GM12878 (cell line): ENCODE measurements around the gene SEMA3B. TPM values are rescaled to one million over a fixed set of nuclear protein-coding genes. Genes with fewer than 3 reads are reported as not detected.

Experiments used
- BACH1 ChIP-seq: fragments of 450-650 bp; IDR thresholded peaks from 2 replicates; pipeline ENCODE4 v1.6.1; 2017; ENCODE audit warnings: mild to moderate bottlenecking, borderline replicate concordance
- EP300 ChIP-seq, 2 experiments: fragments of 150-350 bp in 1 of 2; IDR thresholded peaks; 2 replicates each; pipeline ENCODE4 v1.6.1; 2011 to 2012; ENCODE audit warnings: low read depth in 2 of 2, low read length in 2 of 2, borderline replicate concordance in 1 of 2, improper control_type of control experiment in 1 of 2, inconsistent platforms in 1 of 2; ENCODE audit not compliant: control insufficient read depth in 1 of 2
- FOXK2 ChIP-seq: fragments of 450-650 bp; IDR thresholded peaks from 2 replicates; pipeline ENCODE4 v1.6.1; 2017; ENCODE audit warnings: mild to moderate bottlenecking, moderate library complexity
- GABPA ChIP-seq: IDR thresholded peaks from 2 replicates; pipeline ENCODE4 v1.6.1; 2014; ENCODE audit warnings: antibody characterized with exemption, low read depth, mild to moderate bottlenecking, inconsistent platforms
- HDGF ChIP-seq: fragments of 450-650 bp; IDR thresholded peaks from 2 replicates; pipeline ENCODE4 v1.6.1; 2016; ENCODE audit warnings: antibody characterized with exemption
- KLF5 ChIP-seq: fragments of 450-650 bp; IDR thresholded peaks from 2 replicates; pipeline ENCODE4 v1.6.1; 2014; ENCODE audit warnings: mild to moderate bottlenecking; ENCODE audit not compliant: partially characterized antibody
- LARP7 ChIP-seq: fragments of 450-650 bp; IDR thresholded peaks from 2 replicates; pipeline ENCODE4 v1.6.1; 2017; ENCODE audit warnings: mild to moderate bottlenecking
- POLR2AphosphoS2 ChIP-seq: IDR thresholded peaks from 2 replicates; pipeline ENCODE4 v1.6.1; 2011; ENCODE audit warnings: low read depth, mild to moderate bottlenecking, low read length, improper control_type of control experiment, moderate library complexity
- RB1 ChIP-seq: fragments of 450-650 bp; formaldehyde crosslinking; IDR thresholded peaks from 2 replicates; pipeline ENCODE4 v1.6.1; 2017; ENCODE audit warnings: mild to moderate bottlenecking, borderline replicate concordance
- TBL1XR1 ChIP-seq: IDR thresholded peaks from 2 replicates; pipeline ENCODE4 v1.6.1; 2012; ENCODE audit warnings: low read depth, low read length, improper control_type of control experiment
- ZBTB40 ChIP-seq: fragments of 450-650 bp; IDR thresholded peaks from 2 replicates; pipeline ENCODE4 v1.6.1; 2016; ENCODE audit warnings: mild to moderate bottlenecking, moderate library complexity, borderline replicate concordance
- polyA plus RNA-seq, 11 experiments: library from polyadenylated mRNA; depleted of rRNA in 4 of 11; unstranded in 6 of 11; stranded (reverse) in 5 of 11; fragments of >200 nt; fragmentation: Nextera tagmentation in 4 of 11; fragmentation: Illumina TruSeq in 1 of 11; extraction: Ambion mirVana in 4 of 11; extraction: Trizol in 1 of 11; gene quantifications; 1 replicate in 1 of 11; 2 replicates in 10 of 11; pipeline versions ENCODE4 v1.2.1 to v1.2.3, GENCODE V29; 2011 to 2016; ENCODE audit warnings: inconsistent platforms in 2 of 11, missing spikeins in 2 of 11, low read depth in 1 of 11
- total RNA-seq, 4 experiments: library from RNA; depleted of rRNA in 3 of 4; stranded (reverse); fragments of >200 nt in 3 of 4; fragmentation: Illumina TruSeq in 1 of 4; extraction: Trizol in 1 of 4; gene quantifications; 2 replicates each; pipeline versions ENCODE4 v1.2.1 to v1.2.3, GENCODE V29; 2013 to 2021
- TF ChIP-seq, protein P1 (sequence below): IDR thresholded peaks from 2 replicates; pipeline ENCODE4 v1.6.1; 2012; ENCODE audit warnings: improper control_type of control experiment, low read depth, low read length; ENCODE audit not compliant: insufficient replicate concordance
- TF ChIP-seq, protein P2 (sequence below): fragments of 450-650 bp; IDR thresholded peaks from 2 replicates; pipeline ENCODE4 v1.6.1; 2016; ENCODE audit warnings: mild to moderate bottlenecking
- TF ChIP-seq, protein P3 (sequence below): fragments of 450-650 bp; IDR thresholded peaks from 2 replicates; pipeline ENCODE4 v1.6.1; 2017; ENCODE audit warnings: mild to moderate bottlenecking, moderate library complexity

The SEMA3B gene
- total and polyA plus RNA-seq, 10 of the 15 experiments (the other 5 are each of a cell fraction or from before 2014, with no cell fraction given) = 0.06 to 0.59 (median 0.14) TPM; not detected in 2

GRCh38 chr3:50235716-50236483 is 33.0 kb upstream of the SEMA3B start, which contains the start of gene GNAI2 (continued):
- TF ChIP-seq, protein P1, sequence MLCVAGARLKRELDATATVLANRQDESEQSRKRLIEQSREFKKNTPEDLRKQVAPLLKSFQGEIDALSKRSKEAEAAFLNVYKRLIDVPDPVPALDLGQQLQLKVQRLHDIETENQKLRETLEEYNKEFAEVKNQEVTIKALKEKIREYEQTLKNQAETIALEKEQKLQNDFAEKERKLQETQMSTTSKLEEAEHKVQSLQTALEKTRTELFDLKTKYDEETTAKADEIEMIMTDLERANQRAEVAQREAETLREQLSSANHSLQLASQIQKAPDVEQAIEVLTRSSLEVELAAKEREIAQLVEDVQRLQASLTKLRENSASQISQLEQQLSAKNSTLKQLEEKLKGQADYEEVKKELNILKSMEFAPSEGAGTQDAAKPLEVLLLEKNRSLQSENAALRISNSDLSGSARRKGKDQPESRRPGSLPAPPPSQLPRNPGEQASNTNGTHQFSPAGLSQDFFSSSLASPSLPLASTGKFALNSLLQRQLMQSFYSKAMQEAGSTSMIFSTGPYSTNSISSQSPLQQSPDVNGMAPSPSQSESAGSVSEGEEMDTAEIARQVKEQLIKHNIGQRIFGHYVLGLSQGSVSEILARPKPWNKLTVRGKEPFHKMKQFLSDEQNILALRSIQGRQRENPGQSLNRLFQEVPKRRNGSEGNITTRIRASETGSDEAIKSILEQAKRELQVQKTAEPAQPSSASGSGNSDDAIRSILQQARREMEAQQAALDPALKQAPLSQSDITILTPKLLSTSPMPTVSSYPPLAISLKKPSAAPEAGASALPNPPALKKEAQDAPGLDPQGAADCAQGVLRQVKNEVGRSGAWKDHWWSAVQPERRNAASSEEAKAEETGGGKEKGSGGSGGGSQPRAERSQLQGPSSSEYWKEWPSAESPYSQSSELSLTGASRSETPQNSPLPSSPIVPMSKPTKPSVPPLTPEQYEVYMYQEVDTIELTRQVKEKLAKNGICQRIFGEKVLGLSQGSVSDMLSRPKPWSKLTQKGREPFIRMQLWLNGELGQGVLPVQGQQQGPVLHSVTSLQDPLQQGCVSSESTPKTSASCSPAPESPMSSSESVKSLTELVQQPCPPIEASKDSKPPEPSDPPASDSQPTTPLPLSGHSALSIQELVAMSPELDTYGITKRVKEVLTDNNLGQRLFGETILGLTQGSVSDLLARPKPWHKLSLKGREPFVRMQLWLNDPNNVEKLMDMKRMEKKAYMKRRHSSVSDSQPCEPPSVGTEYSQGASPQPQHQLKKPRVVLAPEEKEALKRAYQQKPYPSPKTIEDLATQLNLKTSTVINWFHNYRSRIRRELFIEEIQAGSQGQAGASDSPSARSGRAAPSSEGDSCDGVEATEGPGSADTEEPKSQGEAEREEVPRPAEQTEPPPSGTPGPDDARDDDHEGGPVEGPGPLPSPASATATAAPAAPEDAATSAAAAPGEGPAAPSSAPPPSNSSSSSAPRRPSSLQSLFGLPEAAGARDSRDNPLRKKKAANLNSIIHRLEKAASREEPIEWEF = no peak
- TF ChIP-seq ZBTB40 = peak; percentile 50; the same call in 1 of the 2 replicates
- TF ChIP-seq FOXK2 = no peak
- TF ChIP-seq HDGF = peak; percentile 93
- TF ChIP-seq LARP7 = peak; percentile 95
- TF ChIP-seq RB1 = peak; percentile 76; the same call in 1 of the 2 replicates
- TF ChIP-seq EP300 (IDR thresholded peaks at IDR 0.05; ENCODE audit: borderline replicate concordance in 1 of 2, control insufficient read depth in 1 of 2, low read depth in 2 of 2, low read length in 2 of 2) = no peak
- peak; percentile 86 for TF ChIP-seq POLR2AphosphoS2
- TF ChIP-seq KLF5 = peak; percentile 55
- TF ChIP-seq, protein P2, sequence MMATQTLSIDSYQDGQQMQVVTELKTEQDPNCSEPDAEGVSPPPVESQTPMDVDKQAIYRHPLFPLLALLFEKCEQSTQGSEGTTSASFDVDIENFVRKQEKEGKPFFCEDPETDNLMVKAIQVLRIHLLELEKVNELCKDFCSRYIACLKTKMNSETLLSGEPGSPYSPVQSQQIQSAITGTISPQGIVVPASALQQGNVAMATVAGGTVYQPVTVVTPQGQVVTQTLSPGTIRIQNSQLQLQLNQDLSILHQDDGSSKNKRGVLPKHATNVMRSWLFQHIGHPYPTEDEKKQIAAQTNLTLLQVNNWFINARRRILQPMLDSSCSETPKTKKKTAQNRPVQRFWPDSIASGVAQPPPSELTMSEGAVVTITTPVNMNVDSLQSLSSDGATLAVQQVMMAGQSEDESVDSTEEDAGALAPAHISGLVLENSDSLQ = peak; percentile 88
- 0 out of 2 replicates have a peak, but pooled peaks have one; percentile 21 for TF ChIP-seq GABPA
- peak; percentile 93 for TF ChIP-seq BACH1
- TF ChIP-seq TBL1XR1 = no peak
- TF ChIP-seq, protein P3, sequence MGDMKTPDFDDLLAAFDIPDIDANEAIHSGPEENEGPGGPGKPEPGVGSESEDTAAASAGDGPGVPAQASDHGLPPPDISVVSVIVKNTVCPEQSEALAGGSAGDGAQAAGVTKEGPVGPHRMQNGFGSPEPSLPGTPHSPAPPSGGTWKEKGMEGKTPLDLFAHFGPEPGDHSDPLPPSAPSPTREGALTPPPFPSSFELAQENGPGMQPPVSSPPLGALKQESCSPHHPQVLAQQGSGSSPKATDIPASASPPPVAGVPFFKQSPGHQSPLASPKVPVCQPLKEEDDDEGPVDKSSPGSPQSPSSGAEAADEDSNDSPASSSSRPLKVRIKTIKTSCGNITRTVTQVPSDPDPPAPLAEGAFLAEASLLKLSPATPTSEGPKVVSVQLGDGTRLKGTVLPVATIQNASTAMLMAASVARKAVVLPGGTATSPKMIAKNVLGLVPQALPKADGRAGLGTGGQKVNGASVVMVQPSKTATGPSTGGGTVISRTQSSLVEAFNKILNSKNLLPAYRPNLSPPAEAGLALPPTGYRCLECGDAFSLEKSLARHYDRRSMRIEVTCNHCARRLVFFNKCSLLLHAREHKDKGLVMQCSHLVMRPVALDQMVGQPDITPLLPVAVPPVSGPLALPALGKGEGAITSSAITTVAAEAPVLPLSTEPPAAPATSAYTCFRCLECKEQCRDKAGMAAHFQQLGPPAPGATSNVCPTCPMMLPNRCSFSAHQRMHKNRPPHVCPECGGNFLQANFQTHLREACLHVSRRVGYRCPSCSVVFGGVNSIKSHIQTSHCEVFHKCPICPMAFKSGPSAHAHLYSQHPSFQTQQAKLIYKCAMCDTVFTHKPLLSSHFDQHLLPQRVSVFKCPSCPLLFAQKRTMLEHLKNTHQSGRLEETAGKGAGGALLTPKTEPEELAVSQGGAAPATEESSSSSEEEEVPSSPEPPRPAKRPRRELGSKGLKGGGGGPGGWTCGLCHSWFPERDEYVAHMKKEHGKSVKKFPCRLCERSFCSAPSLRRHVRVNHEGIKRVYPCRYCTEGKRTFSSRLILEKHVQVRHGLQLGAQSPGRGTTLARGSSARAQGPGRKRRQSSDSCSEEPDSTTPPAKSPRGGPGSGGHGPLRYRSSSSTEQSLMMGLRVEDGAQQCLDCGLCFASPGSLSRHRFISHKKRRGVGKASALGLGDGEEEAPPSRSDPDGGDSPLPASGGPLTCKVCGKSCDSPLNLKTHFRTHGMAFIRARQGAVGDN = peak; percentile 67
